Testis (tissue), 2 donors: Measurements from ENCODE around the gene ARMC2.

Source experiments
- POLR2A ChIP-seq: fragments of 450-650 bp; IDR thresholded peaks from one replicate; pipeline ENCODE4 v1.6.1; 2017; ENCODE audit warnings: antibody characterized with exemption, mild to moderate bottlenecking, moderate library complexity
- TF ChIP-seq, protein P1 (sequence below), 3 experiments: fragments of 450-650 bp in 2 of 3; fragments of 200-600 bp in 1 of 3; sonication (generic) in 1 of 3; IDR thresholded peaks; one replicate each; pipeline ENCODE4 v1.5.1; 2016 to 2019; ENCODE audit warnings: antibody characterized with exemption in 3 of 3, mild to moderate bottlenecking in 2 of 3, moderate library complexity in 1 of 3

DNA sequence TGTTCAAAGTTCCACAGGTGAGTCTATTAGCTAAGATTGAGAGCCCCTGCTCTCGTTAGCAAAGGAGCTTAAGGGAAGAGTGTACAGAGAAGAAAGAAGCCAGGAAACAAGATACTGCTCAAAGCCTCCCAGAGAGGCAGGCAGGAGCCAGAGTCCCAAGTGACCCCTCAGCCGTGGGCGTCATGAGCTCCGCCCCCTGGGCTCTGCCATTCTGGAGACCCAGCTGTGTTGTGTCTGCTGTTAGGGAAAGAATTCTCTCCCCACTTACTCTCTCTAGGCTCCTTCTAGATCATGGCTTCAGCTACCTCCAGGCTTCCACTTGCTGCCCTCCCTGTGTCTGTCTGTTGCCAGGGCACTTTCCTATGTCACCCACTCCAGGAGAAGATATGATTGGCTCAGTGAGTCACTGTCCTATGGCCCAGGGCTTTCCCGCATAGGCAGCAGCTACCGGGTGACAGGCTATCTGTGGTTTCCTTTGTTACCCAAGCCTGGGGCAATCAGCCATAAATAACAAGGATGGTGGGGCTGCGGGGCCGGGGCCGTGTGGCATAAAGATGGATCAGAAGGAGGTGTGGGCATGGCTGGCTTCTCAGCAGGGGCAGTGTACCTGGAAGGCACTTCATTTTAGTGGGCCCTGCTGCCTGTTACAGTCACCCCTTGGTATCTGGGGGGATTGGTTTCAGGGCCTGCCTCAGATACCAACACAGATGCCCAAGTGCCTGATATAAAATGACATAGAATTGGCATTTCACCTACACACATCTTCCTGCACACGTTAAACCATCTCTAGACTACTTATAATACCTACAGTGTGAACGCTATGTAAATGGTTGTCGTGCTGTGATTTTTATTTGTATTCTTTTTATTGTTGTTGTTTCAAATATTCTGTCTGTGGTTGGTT lies 118.9 kb downstream of the ARMC2 start:
- TF ChIP-seq, protein P1, sequence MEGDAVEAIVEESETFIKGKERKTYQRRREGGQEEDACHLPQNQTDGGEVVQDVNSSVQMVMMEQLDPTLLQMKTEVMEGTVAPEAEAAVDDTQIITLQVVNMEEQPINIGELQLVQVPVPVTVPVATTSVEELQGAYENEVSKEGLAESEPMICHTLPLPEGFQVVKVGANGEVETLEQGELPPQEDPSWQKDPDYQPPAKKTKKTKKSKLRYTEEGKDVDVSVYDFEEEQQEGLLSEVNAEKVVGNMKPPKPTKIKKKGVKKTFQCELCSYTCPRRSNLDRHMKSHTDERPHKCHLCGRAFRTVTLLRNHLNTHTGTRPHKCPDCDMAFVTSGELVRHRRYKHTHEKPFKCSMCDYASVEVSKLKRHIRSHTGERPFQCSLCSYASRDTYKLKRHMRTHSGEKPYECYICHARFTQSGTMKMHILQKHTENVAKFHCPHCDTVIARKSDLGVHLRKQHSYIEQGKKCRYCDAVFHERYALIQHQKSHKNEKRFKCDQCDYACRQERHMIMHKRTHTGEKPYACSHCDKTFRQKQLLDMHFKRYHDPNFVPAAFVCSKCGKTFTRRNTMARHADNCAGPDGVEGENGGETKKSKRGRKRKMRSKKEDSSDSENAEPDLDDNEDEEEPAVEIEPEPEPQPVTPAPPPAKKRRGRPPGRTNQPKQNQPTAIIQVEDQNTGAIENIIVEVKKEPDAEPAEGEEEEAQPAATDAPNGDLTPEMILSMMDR (IDR thresholded peaks at IDR 0.05), result no peak
- TF ChIP-seq POLR2A, result no peak
